ENCODE results near the gene NRL.

Gene NRL

GRCh38 chr14:24100982-24101494 is 13.7 kb downstream of the NRL start:
- in situ Hi-C loops (cut with MboI; ENCODE audit: low sequenced_read_pairs) = no loop called here

DNA sequence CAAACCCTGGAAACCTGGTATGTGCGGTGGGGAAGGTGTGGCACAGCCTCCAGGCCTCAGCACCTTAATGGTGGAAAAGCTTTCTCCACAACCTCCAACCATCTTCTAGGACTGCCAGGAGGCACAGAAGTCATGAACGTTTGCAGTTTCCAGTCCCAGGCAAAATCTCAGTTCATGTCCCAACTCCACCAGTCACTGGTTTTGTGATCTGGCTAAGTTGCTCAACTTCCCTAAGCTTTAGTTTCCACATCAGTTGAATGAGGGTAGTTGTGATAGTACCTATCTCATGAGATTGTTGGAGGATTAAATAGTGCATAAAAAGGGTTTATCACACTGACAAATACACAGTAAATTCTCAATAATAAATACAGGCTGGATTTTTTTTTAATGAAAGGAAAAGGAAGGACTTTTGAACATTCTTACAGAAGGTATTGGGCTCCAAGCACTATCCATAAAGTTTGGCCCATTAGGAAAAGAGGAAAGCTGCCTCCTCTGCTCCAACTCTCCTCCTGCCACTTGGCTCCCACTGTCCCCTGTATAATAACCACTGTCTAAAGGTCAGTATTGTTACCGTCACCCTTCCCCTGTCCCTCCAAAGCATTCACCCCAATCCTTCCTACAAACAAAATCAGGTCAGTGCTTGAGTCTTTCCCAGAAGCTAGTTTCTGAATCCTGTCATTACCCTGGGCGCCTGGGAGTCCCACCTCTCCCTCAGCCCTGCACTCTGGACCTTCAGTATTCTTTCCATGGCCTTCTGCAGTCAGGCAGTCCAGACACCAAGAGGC is 14.4 kb downstream of the NRL start:
- in situ Hi-C loops (cut with MboI; ENCODE audit: low sequenced_read_pairs) = no loop called here

DNA sequence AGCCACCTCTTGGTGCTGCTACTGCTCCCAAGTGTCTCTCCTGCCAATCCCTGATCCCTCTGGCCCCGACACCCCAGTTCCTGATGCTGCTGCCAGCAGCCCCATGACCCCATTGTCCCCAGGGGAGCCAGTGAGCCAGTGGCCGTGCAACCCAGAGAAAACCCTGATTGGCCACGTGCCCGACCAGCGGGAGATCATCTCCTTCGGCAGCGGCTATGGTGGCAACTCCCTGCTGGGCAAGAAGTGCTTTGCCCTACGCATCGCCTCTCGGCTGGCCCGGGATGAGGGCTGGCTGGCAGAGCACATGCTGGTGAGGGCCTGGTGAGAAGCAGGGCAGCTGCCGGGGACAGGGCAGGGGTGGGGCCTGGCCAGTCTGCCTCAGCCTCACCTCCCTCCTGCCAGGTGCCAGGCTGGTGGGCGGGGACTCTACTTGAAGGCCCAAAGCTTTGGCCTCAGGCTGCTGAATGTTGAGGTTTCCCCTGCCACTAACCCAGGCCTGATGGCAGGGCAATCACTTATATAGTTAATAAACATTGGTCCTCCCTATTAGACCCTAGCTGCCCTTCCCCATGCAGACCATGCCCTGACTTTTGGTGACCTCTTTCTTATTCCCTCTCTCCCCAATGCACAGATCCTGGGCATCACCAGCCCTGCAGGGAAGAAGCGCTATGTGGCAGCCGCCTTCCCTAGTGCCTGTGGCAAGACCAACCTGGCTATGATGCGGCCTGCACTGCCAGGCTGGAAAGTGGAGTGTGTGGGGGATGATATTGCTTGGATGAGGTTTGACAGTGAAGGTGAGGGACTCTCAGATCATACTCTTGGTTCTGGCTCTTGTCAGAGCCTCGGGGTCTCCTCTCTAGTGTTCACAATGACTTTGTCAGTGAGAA is 15.6 kb downstream of the NRL start:
- in situ Hi-C loops (cut with MboI; ENCODE audit: low sequenced_read_pairs) = no loop called here

DNA sequence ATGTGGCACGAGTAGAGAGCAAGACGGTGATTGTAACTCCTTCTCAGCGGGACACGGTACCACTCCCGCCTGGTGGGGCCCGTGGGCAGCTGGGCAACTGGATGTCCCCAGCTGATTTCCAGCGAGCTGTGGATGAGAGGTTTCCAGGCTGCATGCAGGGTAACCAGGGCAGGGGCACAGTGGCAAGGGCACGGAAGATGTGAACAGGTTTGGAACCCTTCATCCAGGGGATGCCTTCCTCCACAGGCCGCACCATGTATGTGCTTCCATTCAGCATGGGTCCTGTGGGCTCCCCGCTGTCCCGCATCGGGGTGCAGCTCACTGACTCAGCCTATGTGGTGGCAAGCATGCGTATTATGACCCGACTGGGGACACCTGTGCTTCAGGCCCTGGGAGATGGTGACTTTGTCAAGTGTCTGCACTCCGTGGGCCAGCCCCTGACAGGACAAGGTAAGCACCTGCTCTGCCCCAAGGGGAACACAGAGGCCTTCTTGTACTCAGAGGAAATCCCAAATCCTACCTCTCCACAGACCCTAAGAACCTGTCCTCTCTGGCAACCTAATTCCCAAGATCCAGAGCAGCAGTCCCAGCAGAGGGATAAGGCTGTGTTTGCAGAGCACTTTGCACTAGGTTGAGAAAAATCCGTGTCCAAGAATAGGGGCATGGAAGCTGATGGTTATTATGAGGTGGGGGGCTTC is 16.4 kb downstream of the NRL start:
- in situ Hi-C loops (cut with MboI; ENCODE audit: low sequenced_read_pairs) = no loop called here

DNA sequence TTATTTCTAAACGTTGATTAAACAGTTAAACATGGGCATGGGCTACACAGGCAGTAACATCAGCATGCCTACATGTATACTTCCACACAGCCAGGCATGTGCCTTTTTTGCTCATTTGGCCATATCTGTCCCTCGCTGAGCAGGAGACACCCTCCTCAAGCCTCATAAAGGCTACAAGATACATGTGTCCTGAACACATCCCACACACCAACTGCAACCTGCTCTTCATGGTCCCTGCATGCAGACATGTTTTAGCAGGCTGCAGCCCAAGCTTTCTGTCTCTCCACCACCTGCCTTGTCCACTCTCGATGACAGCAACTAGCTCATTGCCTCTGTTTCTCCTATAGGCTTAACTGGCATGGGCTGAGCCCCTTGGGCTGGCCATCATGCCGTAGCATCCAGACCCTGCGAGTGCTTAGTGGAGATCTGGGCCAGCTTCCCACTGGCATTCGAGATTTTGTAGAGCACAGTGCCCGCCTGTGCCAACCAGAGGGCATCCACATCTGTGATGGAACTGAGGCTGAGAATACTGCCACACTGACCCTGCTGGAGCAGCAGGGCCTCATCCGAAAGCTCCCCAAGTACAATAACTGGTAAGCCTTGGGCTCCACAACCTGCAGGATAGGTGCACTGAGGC is 18.1 kb downstream of the NRL start:
- in situ Hi-C loops (cut with MboI; ENCODE audit: low sequenced_read_pairs) = no loop called here

DNA sequence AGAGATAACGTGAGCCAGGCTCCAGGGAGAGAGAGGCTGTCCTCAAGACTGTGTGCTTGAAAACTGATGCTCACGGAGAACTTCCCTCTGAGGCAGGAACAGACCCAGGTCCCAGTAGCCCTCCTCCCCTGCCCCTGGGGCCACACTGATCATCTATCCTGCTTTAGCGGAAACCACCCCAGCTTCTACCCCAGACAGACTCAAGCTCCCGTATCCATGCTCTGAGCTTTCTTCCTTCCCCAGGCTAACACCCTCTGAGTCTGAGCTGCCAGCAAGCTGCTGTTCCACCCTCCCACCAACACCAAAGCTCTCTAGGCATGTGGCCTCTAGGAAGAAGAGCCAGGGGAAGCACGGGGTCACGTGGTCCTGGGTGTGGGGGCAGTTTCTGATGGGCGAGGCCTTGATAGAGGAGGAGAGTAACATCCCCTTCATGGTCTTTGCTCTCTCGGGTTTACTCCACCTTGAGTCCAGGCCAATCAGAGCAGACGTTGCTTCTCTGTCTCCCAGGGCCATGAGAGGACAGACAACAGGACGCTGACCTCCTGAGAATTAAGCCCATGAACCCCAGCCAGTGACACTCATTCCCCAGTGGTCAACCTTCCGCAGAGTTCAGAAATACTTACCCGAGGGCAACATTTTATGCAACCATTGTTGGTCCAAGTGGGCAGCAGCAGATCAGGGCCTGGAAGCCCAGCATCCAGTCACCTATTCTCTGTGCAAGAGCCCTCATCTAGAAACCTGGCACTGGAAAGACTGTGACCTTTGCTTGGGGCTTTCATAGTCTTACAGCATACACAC is 19.3 kb downstream of the NRL start:
- in situ Hi-C loops (cut with MboI; ENCODE audit: low sequenced_read_pairs) = no loop called here

DNA sequence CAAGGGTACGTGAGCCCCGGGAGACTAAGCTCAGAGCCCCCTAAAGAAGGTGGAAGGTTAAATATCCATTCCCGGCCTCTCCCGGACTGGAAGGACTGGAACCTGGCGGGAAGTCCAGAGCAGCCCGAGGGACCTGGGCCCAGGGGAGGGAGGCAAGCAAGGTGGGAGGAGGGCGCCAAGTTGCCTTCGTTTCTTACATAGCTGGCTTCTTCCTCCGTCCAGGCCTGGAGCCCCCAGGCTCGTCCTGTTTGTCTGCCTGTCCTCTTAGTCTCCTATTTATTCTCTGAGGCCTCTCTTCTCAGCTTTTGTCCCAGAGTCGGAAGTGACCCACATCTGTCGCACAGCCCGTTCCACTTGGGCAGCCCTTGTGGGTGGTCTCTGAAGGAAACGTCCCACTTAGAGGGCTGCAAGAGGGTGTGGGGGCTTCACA is 19.9 kb downstream of the NRL start:
- in situ Hi-C loops (cut with MboI; ENCODE audit: low sequenced_read_pairs) = no loop called here

GRCh38 chr14:24093901-24094840 is 20.6 kb downstream of the NRL start, which contains the start of gene PCK2:
PCK2 (plus strand) TSS chr14:24094311; CDS start chr14:24094406, 95 bp downstream.
- in situ Hi-C loops (cut with MboI; ENCODE audit: low sequenced_read_pairs) = no loop called here

GRCh38 chr14:24093207-24093900 is 21.4 kb downstream of the NRL start:
- in situ Hi-C loops (cut with MboI; ENCODE audit: low sequenced_read_pairs) = no loop called here

DNA sequence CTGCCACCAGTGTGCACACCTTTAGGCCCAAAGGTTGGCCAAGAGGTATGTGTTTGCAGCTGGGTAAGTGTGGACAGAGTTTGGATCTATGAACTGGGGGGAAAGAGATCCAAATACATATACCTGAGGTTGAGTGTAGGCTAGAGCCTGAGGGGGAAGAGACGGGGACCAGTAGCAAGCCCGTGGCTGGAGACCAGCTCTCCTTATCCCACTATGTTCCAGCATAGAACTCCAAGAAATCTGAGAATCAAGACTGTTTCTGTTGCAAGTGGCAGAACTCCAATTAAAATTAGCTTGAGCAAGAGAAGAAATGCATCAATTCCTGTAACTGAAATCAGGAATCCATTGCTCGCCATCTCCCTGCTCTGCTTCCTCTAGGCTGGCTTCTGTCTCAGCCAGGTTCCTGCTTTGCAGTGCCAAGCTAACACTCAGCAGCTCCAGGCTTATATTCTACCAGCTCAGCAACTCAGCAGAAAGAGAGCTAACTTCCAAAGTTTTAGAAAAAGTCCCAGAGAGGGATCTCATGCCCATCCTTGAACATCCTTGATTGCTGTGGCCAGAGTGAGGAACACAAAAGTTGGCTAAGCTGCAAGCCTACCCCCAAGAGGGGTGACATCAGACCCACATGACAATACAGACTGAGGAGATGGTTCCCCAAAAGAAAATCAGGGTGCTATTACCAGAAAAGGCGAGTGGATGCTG is 22.1 kb downstream of the NRL start:
- in situ Hi-C loops (cut with MboI; ENCODE audit: low sequenced_read_pairs) = no loop called here

GRCh38 chr14:24092110-24092504 is 22.6 kb downstream of the NRL start:
- in situ Hi-C loops (cut with MboI; ENCODE audit: low sequenced_read_pairs) = no loop called here

- in situ Hi-C loops (cut with MboI; ENCODE audit: low sequenced_read_pairs) = no loop called here
These were observed 24.9 kb downstream of the NRL start for GRCh38 chr14:24089890-24090289.

- in situ Hi-C loops (cut with MboI; ENCODE audit: low sequenced_read_pairs) = no loop called here
These were observed 26.7 kb downstream of the NRL start for GRCh38 chr14:24088095-24088494.

GRCh38 chr14:24087004-24087403 is 27.7 kb downstream of the NRL start:
- in situ Hi-C loops (cut with MboI; ENCODE audit: low sequenced_read_pairs) = no loop called here

DNA sequence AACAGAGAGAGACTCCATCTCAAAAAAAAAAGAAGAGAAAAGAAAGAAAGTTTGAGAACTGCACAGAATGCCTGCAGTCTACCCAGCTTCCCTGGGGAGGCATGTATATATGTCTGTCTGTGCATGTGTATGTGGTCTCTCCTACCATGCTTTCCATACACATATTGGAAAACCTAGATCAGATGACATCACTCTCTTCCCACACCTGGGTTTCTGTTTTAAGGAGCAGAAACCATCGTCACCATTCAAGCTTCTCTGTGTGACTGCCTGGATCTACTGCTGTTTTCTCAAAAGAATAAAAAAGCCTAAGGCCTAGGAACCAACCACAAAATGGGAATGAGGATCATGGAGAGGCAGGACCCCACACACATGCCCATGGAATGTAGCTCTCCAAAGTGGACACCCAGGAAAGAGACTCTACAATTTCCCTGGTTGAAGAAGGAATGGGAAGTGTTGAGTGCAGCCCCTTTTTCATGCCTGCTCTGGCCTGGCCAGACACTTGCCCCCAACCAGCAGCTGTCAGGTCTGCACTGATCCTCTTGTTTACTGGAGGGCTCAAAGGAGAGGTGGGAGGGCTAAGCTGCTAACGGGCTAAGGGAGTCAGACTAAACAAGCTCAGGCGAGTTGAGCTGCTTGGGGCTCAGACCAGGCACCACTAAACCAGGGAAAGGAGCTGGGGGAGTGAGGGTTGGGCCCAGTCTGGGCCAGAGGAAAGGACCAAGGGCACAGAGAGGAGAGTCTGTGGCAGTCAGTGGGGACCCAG is 28.4 kb downstream of the NRL start:
- in situ Hi-C loops (cut with MboI; ENCODE audit: low sequenced_read_pairs) = no loop called here

GRCh38 chr14:24085215-24085614 is 29.5 kb downstream of the NRL start:
- in situ Hi-C loops (cut with MboI; ENCODE audit: low sequenced_read_pairs) = no loop called here

GRCh38 chr14:24084440-24084839 is 30.3 kb downstream of the NRL start:
- in situ Hi-C loops (cut with MboI; ENCODE audit: low sequenced_read_pairs) = no loop called here
